HepG2 (cell line): Measurements from ENCODE around the gene SENP6.

Experiments used
- AFF4 ChIP-seq: sonication (generic); formaldehyde crosslinking; IDR thresholded peaks from 2 replicates; pipeline ENCODE4 v1.4.0; 2020; ENCODE audit warnings: missing genetic modification reagents
- ATF7 ChIP-seq, 2 experiments: fragments of 450-650 bp in 1 of 2; sonication (generic) in 1 of 2; formaldehyde crosslinking in 1 of 2; IDR thresholded peaks; 2 replicates each; pipeline versions ENCODE4 v1.4.0 to v1.6.1; 2016 to 2020; ENCODE audit warnings: antibody characterized with exemption in 1 of 2, mild to moderate bottlenecking in 1 of 2, missing genetic modification reagents in 1 of 2
- CHD4 ChIP-seq: fragments of 200-600 bp; sonication (generic); IDR thresholded peaks from 2 replicates; pipeline ENCODE4 v1.7.0; 2017; ENCODE audit warnings: mild to moderate bottlenecking, low read length, borderline replicate concordance
- CTCF ChIP-seq: sonication (generic); formaldehyde crosslinking; IDR thresholded peaks from 2 replicates; pipeline ENCODE4 v1.5.0; 2020; ENCODE audit warnings: mild to moderate bottlenecking, missing genetic modification reagents, moderate library complexity
- EZH2 ChIP-seq: conservative IDR thresholded peaks from 2 replicates; pipeline ENCODE4 v1.6.1; 2012; ENCODE audit warnings: mild to moderate bottlenecking, low read depth, low read length, moderate library complexity
- GTF2F1 ChIP-seq: fragments of 150-350 bp; IDR thresholded peaks from 2 replicates; pipeline ENCODE4 v1.6.1; 2014; ENCODE audit warnings: low read length
- JUNB ChIP-seq: sonication (generic); formaldehyde crosslinking; IDR thresholded peaks from 2 replicates; pipeline ENCODE4 v1.8.0; 2022; ENCODE audit warnings: missing genetic modification reagents, mild to moderate bottlenecking, borderline replicate concordance
- MAX ChIP-seq: IDR thresholded peaks from 2 replicates; pipeline ENCODE4 v1.6.1; 2012; ENCODE audit warnings: inconsistent platforms
- MYC ChIP-seq: sonication (generic); formaldehyde crosslinking; IDR thresholded peaks from 2 replicates; pipeline ENCODE4 v1.9.0; 2021; ENCODE audit warnings: missing genetic modification reagents, borderline replicate concordance
- PHF21A ChIP-seq: sonication (generic); formaldehyde crosslinking; IDR thresholded peaks from 2 replicates; pipeline ENCODE4 v1.5.0; 2020; ENCODE audit warnings: mild to moderate bottlenecking, missing genetic modification reagents
- RXRA ChIP-seq: sonication (generic); formaldehyde crosslinking; IDR thresholded peaks from 2 replicates; pipeline ENCODE4 v1.5.1; 2020; ENCODE audit warnings: missing genetic modification reagents
- TARDBP ChIP-seq: sonication (generic); formaldehyde crosslinking; IDR thresholded peaks from 2 replicates; pipeline ENCODE4 v1.8.0; 2022; ENCODE audit warnings: mild to moderate bottlenecking, missing genetic modification reagents
- ZNF580 ChIP-seq: IDR thresholded peaks from 2 replicates; pipeline ENCODE4 v1.6.1; 2016; ENCODE audit warnings: low read depth, borderline replicate concordance
- ZNF740 ChIP-seq: sonication (generic); formaldehyde crosslinking; IDR thresholded peaks from 2 replicates; pipeline ENCODE4 v1.4.0; 2020; ENCODE audit warnings: missing genetic modification reagents

- TF ChIP-seq CHD4 (no peak), ZNF740 (no peak), MAX (no peak), CTCF (CRISPR knock-in tag) (no peak), JUNB (CRISPR knock-in tag) (no peak), ATF7 (IDR thresholded peaks at IDR 0.05) (no peak), ATF7 (CRISPR knock-in tag; IDR thresholded peaks at IDR 0.05) (no peak), RXRA (CRISPR knock-in tag) (no peak), MYC (CRISPR knock-in tag) (no peak), TARDBP (CRISPR knock-in tag) (no peak), PHF21A (no peak), ZNF580 (no peak), EZH2 (no peak), AFF4 (CRISPR knock-in tag) (no peak), GTF2F1 (no peak)
Measured at GRCh38 chr6:75673884-75674283, 72.2 kb downstream of the SENP6 start.
